ENCODE results near the gene GH2.
"Not testable (repeated sequence)": the region's sequence is repeated elsewhere in the genome, so short reads cannot be mapped to it uniquely, and the experiment has no call there.

GH2 gene

GRCh38 chr17:63911657-63912100 is 29.9 kb upstream of the GH2 start:
- H3K4me1 ChIP-seq (ENCODE audit: control insufficient read depth in 1 of 2, insufficient read depth in 2 of 2, low read length in 2 of 2): no peaks in the 10 kb centered on the region
- no peaks in the 10 kb centered on the region for H3K9me3 ChIP-seq (ENCODE audit: control insufficient read depth in 1 of 2, low read length in 2 of 2)
- no peak overlapping the region for H3K9ac ChIP-seq (ENCODE audit: low read depth in 1 of 2, low read length in 2 of 2)
- H3K27ac ChIP-seq (ENCODE audit: low read depth, low read length): no peak overlapping the region
- H3K27me3 ChIP-seq (ENCODE audit: control insufficient read depth in 1 of 2, insufficient read depth in 2 of 2, low read length in 2 of 2): peaks cover 0 to 3% of the 10 kb centered on the region in 2 donors
- no peaks in the 10 kb centered on the region for H3K36me3 ChIP-seq (ENCODE audit: control insufficient read depth in 1 of 2, insufficient read depth in 2 of 2, low read length in 2 of 2)
- no peak overlapping the region for H3K4me3 ChIP-seq (ENCODE audit: low read depth in 1 of 2, low read length in 2 of 2)

GRCh38 chr17:63911041-63911635 is 29.4 kb upstream of the GH2 start, which contains the start of gene CSHL1:
Gene CSHL1 (minus strand): TSS chr17:63911258. CDS start chr17:63911196, 62 bp downstream.
- H3K36me3 ChIP-seq (ENCODE audit: control insufficient read depth in 1 of 2, insufficient read depth in 2 of 2, low read length in 2 of 2): no peaks in the 10 kb centered on the region
- no peak within 1 kb of the TSS for H3K4me3 ChIP-seq (ENCODE audit: low read depth in 1 of 2, low read length in 2 of 2)
- H3K27ac ChIP-seq (ENCODE audit: low read depth, low read length): no peak within 1 kb of the TSS
- no peaks in the 10 kb centered on the region for H3K27me3 ChIP-seq (ENCODE audit: control insufficient read depth in 1 of 2, insufficient read depth in 2 of 2, low read length in 2 of 2)
- no peak within 1 kb of the TSS for H3K9ac ChIP-seq (ENCODE audit: low read depth in 1 of 2, low read length in 2 of 2)
- H3K4me1 ChIP-seq (ENCODE audit: control insufficient read depth in 1 of 2, insufficient read depth in 2 of 2, low read length in 2 of 2): no peaks in the 10 kb centered on the region
- no peaks in the 10 kb centered on the region for H3K9me3 ChIP-seq (ENCODE audit: control insufficient read depth in 1 of 2, low read length in 2 of 2)

GRCh38 chr17:63910096-63910495 is 28.4 kb upstream of the GH2 start:
- no peaks in the 10 kb centered on the region for H3K36me3 ChIP-seq (ENCODE audit: control insufficient read depth in 1 of 2, insufficient read depth in 2 of 2, low read length in 2 of 2)
- no peaks in the 10 kb centered on the region for H3K4me1 ChIP-seq (ENCODE audit: control insufficient read depth in 1 of 2, insufficient read depth in 2 of 2, low read length in 2 of 2)
- no peak overlapping the region for H3K4me3 ChIP-seq (ENCODE audit: low read depth in 1 of 2, low read length in 2 of 2)
- H3K9ac ChIP-seq (ENCODE audit: low read depth in 1 of 2, low read length in 2 of 2): no peak overlapping the region
- no peaks in the 10 kb centered on the region for H3K27me3 ChIP-seq (ENCODE audit: control insufficient read depth in 1 of 2, insufficient read depth in 2 of 2, low read length in 2 of 2)
- H3K9me3 ChIP-seq (ENCODE audit: control insufficient read depth in 1 of 2, low read length in 2 of 2): no peaks in the 10 kb centered on the region
- no peak overlapping the region for H3K27ac ChIP-seq (ENCODE audit: low read depth, low read length)

GRCh38 chr17:63909586-63909985 is 27.8 kb upstream of the GH2 start:
- not testable (repeated sequence) for H3K4me1 ChIP-seq (ENCODE audit: control insufficient read depth in 1 of 2, insufficient read depth in 2 of 2, low read length in 2 of 2); H3K9me3 ChIP-seq (ENCODE audit: control insufficient read depth in 1 of 2, low read length in 2 of 2); H3K27ac ChIP-seq (ENCODE audit: low read depth, low read length); H3K4me3 ChIP-seq (ENCODE audit: low read depth in 1 of 2, low read length in 2 of 2); H3K36me3 ChIP-seq (ENCODE audit: control insufficient read depth in 1 of 2, insufficient read depth in 2 of 2, low read length in 2 of 2); H3K27me3 ChIP-seq (ENCODE audit: control insufficient read depth in 1 of 2, insufficient read depth in 2 of 2, low read length in 2 of 2); H3K9ac ChIP-seq (ENCODE audit: low read depth in 1 of 2, low read length in 2 of 2)

DNA sequence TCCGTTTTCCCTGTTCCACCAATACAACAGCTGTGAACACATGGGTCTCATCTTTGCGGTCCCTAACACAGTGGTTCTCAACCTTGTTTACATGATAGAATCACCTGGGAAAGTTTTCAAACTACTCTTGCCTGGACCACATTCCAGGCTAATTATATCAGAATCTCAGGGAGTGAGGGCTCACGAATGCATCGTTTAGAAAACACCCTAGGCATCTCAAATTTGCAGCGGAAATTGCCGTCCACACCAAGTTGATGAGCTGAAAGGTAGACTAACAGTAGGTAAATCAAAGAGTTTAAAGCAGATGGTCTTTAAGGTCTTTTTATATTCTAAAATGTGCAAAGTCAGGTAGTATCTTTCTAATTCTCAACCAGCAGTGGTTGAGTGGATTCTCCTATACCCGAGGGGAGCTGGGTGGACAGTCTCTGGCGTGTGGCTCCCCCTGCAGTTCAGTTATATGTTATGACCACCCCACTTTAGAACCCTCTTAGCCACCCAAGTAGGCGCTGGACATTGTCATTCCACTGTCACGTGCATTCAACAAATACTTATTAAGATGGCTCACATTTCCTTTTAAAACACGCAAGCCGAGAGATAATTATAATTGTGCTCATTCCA is 25.5 kb upstream of the GH2 start:
- not testable (repeated sequence) for H3K27me3 ChIP-seq (ENCODE audit: control insufficient read depth in 1 of 2, insufficient read depth in 2 of 2, low read length in 2 of 2)

GRCh38 chr17:63904796-63905195 is 23.1 kb upstream of the GH2 start:
- not testable (repeated sequence) for H3K27ac ChIP-seq (ENCODE audit: low read depth, low read length); H3K27me3 ChIP-seq (ENCODE audit: control insufficient read depth in 1 of 2, insufficient read depth in 2 of 2, low read length in 2 of 2); H3K9ac ChIP-seq (ENCODE audit: low read depth in 1 of 2, low read length in 2 of 2); H3K36me3 ChIP-seq (ENCODE audit: control insufficient read depth in 1 of 2, insufficient read depth in 2 of 2, low read length in 2 of 2); H3K4me1 ChIP-seq (ENCODE audit: control insufficient read depth in 1 of 2, insufficient read depth in 2 of 2, low read length in 2 of 2); H3K9me3 ChIP-seq (ENCODE audit: control insufficient read depth in 1 of 2, low read length in 2 of 2); H3K4me3 ChIP-seq (ENCODE audit: low read depth in 1 of 2, low read length in 2 of 2)

More for the DNA sequence above, 25.5 kb upstream of the GH2 start:
- not testable (repeated sequence) for H3K4me3 ChIP-seq (ENCODE audit: low read depth in 1 of 2, low read length in 2 of 2); H3K4me1 ChIP-seq (ENCODE audit: control insufficient read depth in 1 of 2, insufficient read depth in 2 of 2, low read length in 2 of 2); H3K9ac ChIP-seq (ENCODE audit: low read depth in 1 of 2, low read length in 2 of 2); H3K9me3 ChIP-seq (ENCODE audit: control insufficient read depth in 1 of 2, low read length in 2 of 2); H3K36me3 ChIP-seq (ENCODE audit: control insufficient read depth in 1 of 2, insufficient read depth in 2 of 2, low read length in 2 of 2); H3K27ac ChIP-seq (ENCODE audit: low read depth, low read length)

DNA sequence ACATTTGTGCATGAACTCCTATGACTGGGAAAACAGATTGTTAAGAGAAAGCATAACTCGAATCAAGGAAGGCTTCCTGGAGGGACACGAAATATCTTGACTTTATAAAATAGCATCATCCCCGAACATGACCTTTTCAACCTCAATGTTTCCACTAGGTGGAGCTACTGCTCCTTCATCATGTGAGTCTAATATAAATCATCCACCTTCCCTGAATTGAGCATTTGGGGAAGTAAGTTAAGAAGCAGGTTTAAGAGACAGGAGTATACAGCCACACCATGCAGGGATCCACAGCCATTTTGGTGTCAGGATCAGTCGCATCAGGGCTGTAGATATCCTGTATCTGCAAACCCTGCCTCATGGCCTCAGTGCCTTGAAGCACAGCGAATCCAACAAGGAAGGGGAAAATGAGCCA is 22.1 kb upstream of the GH2 start:
- H3K4me3 ChIP-seq (ENCODE audit: low read depth in 1 of 2, low read length in 2 of 2); H3K27ac ChIP-seq (ENCODE audit: low read depth, low read length); H3K4me1 ChIP-seq (ENCODE audit: control insufficient read depth in 1 of 2, insufficient read depth in 2 of 2, low read length in 2 of 2); H3K9me3 ChIP-seq (ENCODE audit: control insufficient read depth in 1 of 2, low read length in 2 of 2); H3K36me3 ChIP-seq (ENCODE audit: control insufficient read depth in 1 of 2, insufficient read depth in 2 of 2, low read length in 2 of 2); H3K27me3 ChIP-seq (ENCODE audit: control insufficient read depth in 1 of 2, insufficient read depth in 2 of 2, low read length in 2 of 2); H3K9ac ChIP-seq (ENCODE audit: low read depth in 1 of 2, low read length in 2 of 2): not testable (repeated sequence)

DNA sequence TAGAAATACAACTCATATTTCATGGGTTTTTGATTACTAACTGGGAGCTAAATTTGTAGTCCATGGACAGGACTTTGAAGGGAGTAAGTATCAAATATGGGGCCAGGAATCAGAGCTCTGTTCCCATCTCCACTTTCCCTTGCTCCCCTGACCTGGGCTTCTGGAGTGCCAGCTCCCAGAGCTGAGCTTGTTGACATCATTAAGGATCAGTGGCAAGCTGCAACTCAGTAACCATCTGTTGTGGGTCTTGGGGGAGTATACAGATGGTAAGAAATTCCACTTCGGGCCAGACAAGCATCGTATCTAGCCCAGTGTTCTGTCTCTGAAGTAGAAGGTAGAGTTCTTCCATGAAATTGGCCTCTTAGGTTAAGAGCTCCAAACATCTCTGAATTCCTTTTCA is 20.2 kb upstream of the GH2 start:
- H3K36me3 ChIP-seq (ENCODE audit: control insufficient read depth in 1 of 2, insufficient read depth in 2 of 2, low read length in 2 of 2); H3K4me3 ChIP-seq (ENCODE audit: low read depth in 1 of 2, low read length in 2 of 2); H3K9me3 ChIP-seq (ENCODE audit: control insufficient read depth in 1 of 2, low read length in 2 of 2); H3K4me1 ChIP-seq (ENCODE audit: control insufficient read depth in 1 of 2, insufficient read depth in 2 of 2, low read length in 2 of 2); H3K27me3 ChIP-seq (ENCODE audit: control insufficient read depth in 1 of 2, insufficient read depth in 2 of 2, low read length in 2 of 2); H3K27ac ChIP-seq (ENCODE audit: low read depth, low read length); H3K9ac ChIP-seq (ENCODE audit: low read depth in 1 of 2, low read length in 2 of 2): not testable (repeated sequence)

GRCh38 chr17:63898899-63899798 is 17.4 kb upstream of the GH2 start:
- H3K9ac ChIP-seq (ENCODE audit: low read depth in 1 of 2, low read length in 2 of 2); H3K4me3 ChIP-seq (ENCODE audit: low read depth in 1 of 2, low read length in 2 of 2); H3K36me3 ChIP-seq (ENCODE audit: control insufficient read depth in 1 of 2, insufficient read depth in 2 of 2, low read length in 2 of 2); H3K9me3 ChIP-seq (ENCODE audit: control insufficient read depth in 1 of 2, low read length in 2 of 2); H3K4me1 ChIP-seq (ENCODE audit: control insufficient read depth in 1 of 2, insufficient read depth in 2 of 2, low read length in 2 of 2); H3K27ac ChIP-seq (ENCODE audit: low read depth, low read length); H3K27me3 ChIP-seq (ENCODE audit: control insufficient read depth in 1 of 2, insufficient read depth in 2 of 2, low read length in 2 of 2): not testable (repeated sequence)
